Measurements from ENCODE around the gene METTL1. TPM values are rescaled to one million over a fixed set of nuclear protein-coding genes. Genes with fewer than 3 reads are reported as not detected.
A peak's percentile ranks its signal among the peaks of the same experiment; 100 is the strongest.

The METTL1 gene
- total and polyA plus RNA-seq, 9 of the 15 experiments (the other 6 are each of a cell fraction or from before 2014, with no cell fraction given) = 12.6 to 65.9 (median 39.2) TPM

- TF ChIP-seq RREB1 (CRISPR knock-in tag; IDR thresholded peaks at IDR 0.05) (no peak), RUNX1 (IDR thresholded peaks at IDR 0.05; ENCODE audit: low read depth) (no peak), MXD1 (CRISPR knock-in tag; IDR thresholded peaks at IDR 0.05; ENCODE audit: borderline replicate concordance, poor library complexity, severe bottlenecking) (peak; percentile 100), ZNF717 (CRISPR knock-in tag; IDR thresholded peaks at IDR 0.05) (no peak), POU5F1 (IDR thresholded peaks at IDR 0.05; ENCODE audit: borderline replicate concordance, low read depth, low read length, partially characterized antibody) (peak; percentile 30), ETS2 (tag; IDR thresholded peaks at IDR 0.05; ENCODE audit: borderline replicate concordance, poor library complexity, severe bottlenecking) (no peak), TEAD2 (tag; IDR thresholded peaks at IDR 0.05) (no peak), E2F4 (CRISPR knock-in tag; IDR thresholded peaks at IDR 0.05; ENCODE audit: low read depth) (no peak), ZNF586 (CRISPR knock-in tag; conservative IDR thresholded peaks at IDR 0.05) (no peak), ZNF316 (IDR thresholded peaks at IDR 0.05) (0 out of 2 replicates have a peak, but pooled peaks have one; percentile 14), BCLAF1 (IDR thresholded peaks at IDR 0.05; ENCODE audit: borderline replicate concordance in 1 of 2, control insufficient read depth in 1 of 2, low read depth in 2 of 2, low read length in 1 of 2) (no peak), CTBP1 (IDR thresholded peaks at IDR 0.05; ENCODE audit: borderline replicate concordance) (peak; percentile 80), ZNF699 (CRISPR knock-in tag; IDR thresholded peaks at IDR 0.05; ENCODE audit: insufficient replicate concordance) (no peak)
- TF ChIP-seq, protein P1, sequence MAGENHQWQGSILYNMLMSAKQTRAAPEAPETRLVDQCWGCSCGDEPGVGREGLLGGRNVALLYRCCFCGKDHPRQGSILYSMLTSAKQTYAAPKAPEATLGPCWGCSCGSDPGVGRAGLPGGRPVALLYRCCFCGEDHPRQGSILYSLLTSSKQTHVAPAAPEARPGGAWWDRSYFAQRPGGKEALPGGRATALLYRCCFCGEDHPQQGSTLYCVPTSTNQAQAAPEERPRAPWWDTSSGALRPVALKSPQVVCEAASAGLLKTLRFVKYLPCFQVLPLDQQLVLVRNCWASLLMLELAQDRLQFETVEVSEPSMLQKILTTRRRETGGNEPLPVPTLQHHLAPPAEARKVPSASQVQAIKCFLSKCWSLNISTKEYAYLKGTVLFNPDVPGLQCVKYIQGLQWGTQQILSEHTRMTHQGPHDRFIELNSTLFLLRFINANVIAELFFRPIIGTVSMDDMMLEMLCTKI (IDR thresholded peaks at IDR 0.05; ENCODE audit: partially characterized antibody) = no peak
Observed at GRCh38 chr12:57771873-57772428, at the start of gene METTL1 (continued).

All from K562 (cell line).